BE2C (cell line): ENCODE measurements around the gene STAB2.
A peak's percentile ranks its signal among the peaks of the same experiment; 100 is the strongest.

Experiments
- DNase-seq: peaks from one replicate; pipeline ENCODE4 v3.0.0-alpha.2; 2020
- H3K27me3 ChIP-seq: fragments of 250-450 bp; sonication (Bioruptor Pico); 2 replicates; pipeline ENCODE4 v1.5.1; 2020; ENCODE audit warnings: mild to moderate bottlenecking
- H3K36me3 ChIP-seq: fragments of 250-450 bp; sonication (Bioruptor Pico); 2 replicates; pipeline ENCODE4 v1.5.1; 2020; ENCODE audit warnings: mild to moderate bottlenecking
- H3K4me1 ChIP-seq: fragments of 250-450 bp; sonication (Bioruptor Pico); 2 replicates; pipeline ENCODE4 v1.5.1; 2020
- H3K4me3 ChIP-seq: 2 replicates; pipeline ENCODE4 v1.5.1; 2011; ENCODE audit warnings: low read depth, low read length
- H3K9me3 ChIP-seq: fragments of 250-450 bp; sonication (Bioruptor Pico); 2 replicates; pipeline ENCODE4 v1.5.1; 2020
- TF ChIP-seq, protein P1 (sequence below): IDR thresholded peaks from 2 replicates; pipeline ENCODE4 v1.5.1; 2012; ENCODE audit warnings: mild to moderate bottlenecking, low read depth, low read length

Gene STAB2

DNA sequence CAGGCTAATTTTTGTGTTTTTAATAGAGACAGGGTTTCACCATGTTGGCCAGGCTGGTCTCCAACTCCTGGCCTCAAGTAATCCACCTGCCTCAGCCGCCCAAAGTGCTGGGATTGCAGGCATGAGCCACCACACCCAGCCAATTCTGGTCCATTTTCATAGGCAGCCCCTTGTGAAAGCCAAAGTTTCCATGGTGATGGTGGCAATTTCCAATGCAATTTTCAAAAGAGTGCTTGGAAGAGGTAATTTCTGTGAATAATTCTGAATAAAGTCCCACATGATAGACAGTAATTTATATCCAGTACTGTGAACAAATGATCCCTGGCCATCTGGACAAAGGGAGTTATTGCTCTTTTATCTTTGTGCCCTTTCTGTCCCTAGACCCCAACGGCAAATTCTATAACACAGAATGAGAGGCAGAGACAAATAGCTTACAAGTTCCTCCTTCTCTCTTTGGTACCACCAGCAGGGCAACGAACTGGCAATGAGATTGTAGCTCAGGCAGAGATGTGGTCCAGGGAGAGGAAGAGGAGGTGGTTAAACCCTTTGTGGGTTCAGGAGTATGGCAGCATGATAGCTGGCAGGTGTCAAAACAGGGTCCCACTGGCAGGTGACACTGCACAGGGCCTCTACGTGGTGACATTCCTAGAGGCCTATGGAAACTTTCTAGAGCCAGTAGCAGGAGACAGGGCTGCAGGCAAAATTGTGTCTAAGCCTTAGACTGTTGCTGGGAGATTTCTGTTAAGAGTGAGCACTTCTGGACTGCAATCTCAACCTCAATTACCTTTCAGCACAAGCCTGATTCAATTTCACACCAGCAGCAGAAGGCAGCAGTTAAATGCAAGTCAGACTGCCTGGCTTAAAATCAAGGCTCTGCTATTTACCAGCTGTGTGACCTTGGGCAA, 207.5 kb downstream of the STAB2 start:
- H3K27me3 ChIP-seq = no peaks in the 10 kb centered on the region
- no peak overlapping the region for H3K4me3 ChIP-seq
- H3K4me1 ChIP-seq = no peaks in the 10 kb centered on the region
- no peaks in the 10 kb centered on the region for H3K9me3 ChIP-seq
- TF ChIP-seq, protein P1, sequence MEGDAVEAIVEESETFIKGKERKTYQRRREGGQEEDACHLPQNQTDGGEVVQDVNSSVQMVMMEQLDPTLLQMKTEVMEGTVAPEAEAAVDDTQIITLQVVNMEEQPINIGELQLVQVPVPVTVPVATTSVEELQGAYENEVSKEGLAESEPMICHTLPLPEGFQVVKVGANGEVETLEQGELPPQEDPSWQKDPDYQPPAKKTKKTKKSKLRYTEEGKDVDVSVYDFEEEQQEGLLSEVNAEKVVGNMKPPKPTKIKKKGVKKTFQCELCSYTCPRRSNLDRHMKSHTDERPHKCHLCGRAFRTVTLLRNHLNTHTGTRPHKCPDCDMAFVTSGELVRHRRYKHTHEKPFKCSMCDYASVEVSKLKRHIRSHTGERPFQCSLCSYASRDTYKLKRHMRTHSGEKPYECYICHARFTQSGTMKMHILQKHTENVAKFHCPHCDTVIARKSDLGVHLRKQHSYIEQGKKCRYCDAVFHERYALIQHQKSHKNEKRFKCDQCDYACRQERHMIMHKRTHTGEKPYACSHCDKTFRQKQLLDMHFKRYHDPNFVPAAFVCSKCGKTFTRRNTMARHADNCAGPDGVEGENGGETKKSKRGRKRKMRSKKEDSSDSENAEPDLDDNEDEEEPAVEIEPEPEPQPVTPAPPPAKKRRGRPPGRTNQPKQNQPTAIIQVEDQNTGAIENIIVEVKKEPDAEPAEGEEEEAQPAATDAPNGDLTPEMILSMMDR = no peak
- DNase-seq = no peak
- no peaks in the 10 kb centered on the region; the same call in 1 of the 2 replicates for H3K36me3 ChIP-seq

DNA sequence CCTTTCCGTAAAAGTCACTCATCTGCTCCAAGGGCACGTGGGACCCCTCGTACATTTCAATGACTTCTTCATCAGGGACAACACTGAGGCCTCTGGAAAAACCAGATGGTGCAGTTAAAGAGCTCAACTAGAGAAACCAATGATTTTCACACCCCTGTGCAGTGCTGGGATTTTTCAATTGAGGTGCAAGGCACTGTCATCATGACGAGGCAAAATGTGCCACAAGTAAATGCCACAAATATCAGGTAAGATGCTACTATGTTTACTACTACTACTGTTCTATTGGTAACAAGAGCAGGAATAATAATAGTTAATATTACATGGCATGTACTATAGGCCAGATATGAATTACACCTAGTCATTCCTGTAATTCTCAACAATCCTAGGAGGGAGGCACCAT, 211.5 kb downstream of the STAB2 start:
- DNase-seq = no peak
- no peaks in the 10 kb centered on the region; the same call in 1 of the 2 replicates for H3K36me3 ChIP-seq
- peaks cover 6% of the 10 kb centered on the region for H3K4me1 ChIP-seq
- H3K9me3 ChIP-seq = no peaks in the 10 kb centered on the region
- H3K4me3 ChIP-seq = no peak overlapping the region
- H3K27me3 ChIP-seq = no peaks in the 10 kb centered on the region
- TF ChIP-seq, protein P1 = no peak

DNA sequence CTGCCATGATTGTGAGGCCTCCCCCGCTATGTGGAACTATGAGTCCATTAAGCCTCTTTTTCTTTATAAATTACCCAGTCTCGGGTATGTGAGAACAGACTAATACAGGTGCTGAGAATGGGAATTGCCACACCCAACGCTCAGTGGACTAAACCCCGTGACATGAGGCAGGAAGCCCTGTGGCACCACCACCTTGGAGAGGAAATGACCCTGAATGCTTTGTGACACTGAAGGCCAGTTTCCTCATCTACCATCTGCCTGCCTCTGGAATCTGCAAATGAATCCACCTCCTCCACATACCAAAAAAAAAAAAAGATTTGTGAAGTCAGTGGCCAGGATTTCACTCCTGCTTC, 212.4 kb downstream of the STAB2 start:
- no peaks in the 10 kb centered on the region for H3K27me3 ChIP-seq
- no peak overlapping the region for H3K4me3 ChIP-seq
- no peaks in the 10 kb centered on the region for H3K9me3 ChIP-seq
- TF ChIP-seq, protein P1 = no peak
- H3K4me1 ChIP-seq = peaks cover 6% of the 10 kb centered on the region
- no peak for DNase-seq
- no peaks in the 10 kb centered on the region; the same call in 1 of the 2 replicates for H3K36me3 ChIP-seq

DNA sequence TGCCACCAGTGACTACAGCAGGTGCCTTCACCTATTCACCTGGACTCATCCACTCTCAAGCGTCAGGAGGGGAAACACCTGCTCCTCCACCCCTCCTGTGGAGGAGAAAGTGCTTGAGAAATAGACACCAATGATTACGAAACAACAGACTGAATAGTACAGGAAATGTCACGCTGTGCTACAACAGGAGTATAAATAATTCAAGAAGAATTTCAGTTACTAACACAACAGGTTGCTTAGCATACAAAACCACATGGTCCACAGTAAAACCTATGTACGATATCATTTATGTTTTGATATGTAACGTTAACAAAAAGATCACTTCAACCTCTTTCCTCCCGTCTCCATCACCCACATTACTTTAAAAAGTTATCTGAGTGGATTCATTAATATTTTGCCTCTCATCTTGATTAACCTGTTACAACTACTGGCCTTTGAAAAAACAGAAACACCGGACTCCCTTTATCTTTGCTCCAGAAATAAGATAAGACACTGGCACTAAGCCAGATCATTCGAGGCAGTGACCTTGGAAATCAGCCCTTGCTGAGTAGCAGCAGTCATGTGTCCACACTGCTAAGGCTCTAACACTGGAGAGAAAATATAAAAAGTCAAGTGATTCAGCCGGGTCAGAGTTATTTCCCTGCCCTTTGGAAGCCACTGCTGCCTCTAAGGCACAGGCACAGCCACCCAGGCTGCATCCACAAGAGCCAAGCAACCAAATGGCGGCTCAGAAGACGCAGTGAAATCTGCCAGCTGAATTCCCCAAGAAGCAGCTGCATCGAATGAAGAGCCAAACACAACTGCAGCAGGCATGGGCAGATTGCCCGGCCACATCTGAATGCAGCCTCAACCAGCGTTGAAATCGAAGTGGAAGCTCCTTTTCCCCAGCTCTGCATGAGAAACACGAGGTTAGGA, 213.0 kb downstream of the STAB2 start:
- no peaks in the 10 kb centered on the region for H3K9me3 ChIP-seq
- peaks cover 6% of the 10 kb centered on the region for H3K4me1 ChIP-seq
- H3K4me3 ChIP-seq = peak overlapping the region; percentile 32; the same call in 1 of the 2 replicates
- no peaks in the 10 kb centered on the region for H3K27me3 ChIP-seq
- no peaks in the 10 kb centered on the region; the same call in 1 of the 2 replicates for H3K36me3 ChIP-seq
- TF ChIP-seq, protein P1 = no peak
- peak; percentile 48 for DNase-seq

DNA sequence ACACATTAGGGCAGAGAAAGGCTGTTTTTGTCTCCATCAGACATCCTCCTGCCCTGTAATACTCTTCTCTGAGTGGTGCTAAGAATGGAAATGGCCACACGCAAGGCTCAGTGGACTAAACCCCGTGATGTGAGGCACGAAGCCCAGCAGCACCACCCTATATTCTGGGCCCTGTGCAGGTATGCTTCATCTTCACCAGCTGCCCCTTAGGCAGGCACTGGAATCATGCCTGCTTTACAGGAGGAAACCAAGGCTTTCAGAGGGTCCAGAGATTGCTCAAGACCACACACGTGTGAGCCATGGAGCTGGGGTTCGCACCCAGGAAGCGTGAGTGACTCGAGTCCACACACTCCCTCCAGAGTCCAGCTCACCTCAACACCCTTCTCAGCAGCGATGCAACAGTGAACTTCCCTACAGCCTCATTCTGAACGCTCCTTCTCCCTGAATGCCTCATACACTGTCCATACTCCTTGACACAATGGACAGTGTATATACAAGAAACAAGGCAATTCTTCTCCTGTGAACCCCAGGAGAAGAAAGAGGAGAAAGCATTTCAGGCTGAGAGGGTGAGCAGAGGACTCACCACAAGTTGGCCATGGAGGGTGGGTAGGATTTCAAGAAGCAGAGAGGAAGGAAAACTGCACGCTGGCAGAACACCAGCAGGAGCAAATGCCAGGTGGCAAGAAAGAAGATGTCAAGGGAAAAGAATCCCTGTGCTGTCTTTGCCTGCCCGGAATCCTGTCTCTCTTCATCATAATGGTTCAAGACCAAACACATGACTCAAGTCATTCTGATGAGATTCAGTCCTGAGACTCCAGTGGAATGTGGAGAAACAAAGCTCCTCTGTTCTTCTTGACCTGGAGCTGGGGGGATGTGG, 214.9 kb downstream of the STAB2 start:
- TF ChIP-seq, protein P1 = no peak
- Histone ChIP-seq H3K4me3 (no peak overlapping the region), H3K4me1 (peaks cover 6% of the 10 kb centered on the region), H3K27me3 (no peaks in the 10 kb centered on the region), H3K36me3 (no peaks in the 10 kb centered on the region; the same call in 1 of the 2 replicates), H3K9me3 (no peaks in the 10 kb centered on the region)
- DNase-seq = no peak
